Spinal cord (tissue), 10 donors: ENCODE data around the gene AQP4. TPM values are rescaled to one million over a fixed set of nuclear protein-coding genes. Genes with fewer than 3 reads are reported as not detected.

Source experiments
- DNase-seq, 6 donors: peaks; one replicate each; pipeline versions ENCODE4 v3.0.0 to v3.0.0-alpha.2; 2013 to 2015; ENCODE audit warnings: low spot score in 6 of 6, low read depth in 4 of 6
- H3K27ac ChIP-seq: one replicate; pipeline ENCODE4 v1.5.1; 2013; ENCODE audit warnings: low read depth, low read length, control low read depth
- H3K27me3 ChIP-seq: one replicate; pipeline ENCODE4 v1.6.1; 2013; ENCODE audit warnings: low read length; ENCODE audit not compliant: control insufficient read depth, insufficient read depth
- H3K36me3 ChIP-seq: one replicate; pipeline ENCODE4 v1.6.1; 2013; ENCODE audit warnings: low read length; ENCODE audit not compliant: control insufficient read depth, insufficient read depth
- H3K4me1 ChIP-seq: one replicate; pipeline ENCODE4 v1.6.1; 2013; ENCODE audit warnings: low read length; ENCODE audit not compliant: control insufficient read depth, insufficient read depth
- H3K4me3 ChIP-seq: one replicate; pipeline ENCODE4 v1.5.1; 2013; ENCODE audit warnings: low read depth, low read length, control low read depth
- H3K9me3 ChIP-seq: one replicate; pipeline ENCODE4 v1.6.1; 2013; ENCODE audit warnings: low read length; ENCODE audit not compliant: control insufficient read depth, insufficient read depth
- WGBS: methylation state at CpG from one replicate; pipeline ENCODE4 v1.1.5; 2013; ENCODE audit warnings: missing lambda C conversion rate; ENCODE audit not compliant: insufficient coverage; 5-methylcytosine and 5-hydroxymethylcytosine counted together
- polyA plus RNA-seq, 2 donors: library from polyadenylated mRNA; unstranded; fragments of 120-200 nt; gene quantifications; one replicate each; pipeline ENCODE4 v1.2.1, GENCODE V29; 2013; ENCODE audit not compliant: insufficient read length in 2 of 2
- total RNA-seq, 2 donors: library from RNA; depleted of rRNA in 1 of 2; stranded (reverse); fragments of 120-200 nt in 1 of 2; fragments of >200 nt in 1 of 2; gene quantifications; one replicate each; pipeline versions ENCODE4 v1.2.3 to v1.2.4, GENCODE V29; 2013 to 2014
- donor health status: healthy.

Gene AQP4
- total and polyA plus RNA-seq, 4 donors = 305 to 1,006 (median 577) TPM

DNA sequence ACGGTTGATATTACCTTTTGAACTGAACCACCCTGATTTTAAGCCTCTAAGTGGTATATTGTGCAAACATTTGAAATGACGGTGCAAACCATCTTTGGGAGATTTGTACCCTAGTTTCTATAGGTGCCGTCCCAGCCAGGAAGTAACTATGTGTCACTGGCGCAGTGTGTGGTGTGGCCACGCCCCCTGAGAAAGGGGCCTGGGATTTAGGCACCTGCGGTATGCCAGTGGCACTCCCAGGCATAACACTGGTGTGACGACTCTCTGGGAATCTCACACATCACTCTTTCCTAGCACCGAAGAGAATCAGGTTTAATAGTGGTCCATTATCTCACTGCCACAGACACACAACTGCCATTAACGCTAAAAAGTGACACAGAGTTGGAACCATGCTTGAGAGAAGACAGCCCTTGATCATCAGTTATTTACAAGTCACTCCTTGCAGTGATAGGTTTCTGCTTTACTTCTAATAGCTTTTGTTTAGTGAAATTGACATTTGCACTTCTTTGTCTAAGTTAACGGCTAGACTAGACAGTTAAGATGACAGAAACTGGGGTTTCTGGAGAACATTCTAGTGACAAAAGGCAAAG is 11.1 kb downstream of the AQP4 start:
- Histone ChIP-seq H3K4me3 (no peak overlapping the region), H3K9me3 (no peaks in the 10 kb centered on the region), H3K36me3 (peaks cover 3% of the 10 kb centered on the region), H3K4me1 (no peaks in the 10 kb centered on the region), H3K27ac (no peak overlapping the region), H3K27me3 (no peaks in the 10 kb centered on the region)
- WGBS = 79% methylated on average over 8 of the region's 10 CpGs
- DNase-seq = no peak

GRCh38 chr18:26853401-26853800 is 12.1 kb downstream of the AQP4 start:
- peaks cover 3% of the 10 kb centered on the region for H3K36me3 ChIP-seq
- H3K27ac ChIP-seq = no peak overlapping the region
- H3K4me3 ChIP-seq = no peak overlapping the region
- H3K4me1 ChIP-seq = no peaks in the 10 kb centered on the region
- H3K27me3 ChIP-seq = no peaks in the 10 kb centered on the region
- no CpG with 5 or more reads among the region's 2 CpGs for WGBS
- DNase-seq = peak in 1 of 6 donors; percentile 28
- no peaks in the 10 kb centered on the region for H3K9me3 ChIP-seq

DNA sequence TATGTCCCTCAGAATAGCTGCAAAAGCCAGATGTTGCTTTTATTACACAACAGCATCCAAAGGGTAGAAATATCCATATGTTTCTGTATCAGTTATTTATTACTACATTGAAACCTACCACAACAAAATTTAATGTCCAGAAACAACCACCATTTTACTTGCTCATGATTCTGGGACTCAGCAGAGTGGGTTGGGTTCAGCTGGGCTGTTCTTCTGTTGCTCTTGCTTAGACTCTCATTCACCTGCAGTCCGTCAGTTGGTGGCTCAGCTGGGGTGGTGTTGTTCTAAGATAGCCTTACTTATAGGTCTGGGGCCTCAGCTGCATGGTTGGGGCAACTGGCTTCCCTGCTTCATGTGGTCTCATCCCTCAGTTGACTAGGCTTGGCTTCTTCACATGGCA is 21.7 kb downstream of the AQP4 start:
- DNase-seq = no peak
- no CpG with 5 or more reads among the region's 1 CpG for WGBS
- Histone ChIP-seq H3K27me3 (no peaks in the 10 kb centered on the region), H3K4me1 (no peaks in the 10 kb centered on the region), H3K4me3 (no peak overlapping the region), H3K27ac (no peak overlapping the region), H3K9me3 (no peaks in the 10 kb centered on the region), H3K36me3 (no peaks in the 10 kb centered on the region)

GRCh38 chr18:26840965-26841364 is 24.5 kb downstream of the AQP4 start:
- Histone ChIP-seq H3K27me3 (no peaks in the 10 kb centered on the region), H3K27ac (no peak overlapping the region), H3K9me3 (no peaks in the 10 kb centered on the region), H3K4me1 (no peaks in the 10 kb centered on the region), H3K36me3 (no peaks in the 10 kb centered on the region), H3K4me3 (no peak overlapping the region)
- 82% methylated on average over 2 of the region's 5 CpGs for WGBS
- no peak for DNase-seq

- Histone ChIP-seq H3K36me3 (no peaks in the 10 kb centered on the region), H3K27ac (no peak overlapping the region), H3K27me3 (no peaks in the 10 kb centered on the region), H3K4me1 (no peaks in the 10 kb centered on the region), H3K4me3 (no peak overlapping the region), H3K9me3 (no peaks in the 10 kb centered on the region)
- no CpG with 5 or more reads among the region's 2 CpGs for WGBS
- no peak for DNase-seq
Observed at GRCh38 chr18:26839609-26840008, 25.9 kb downstream of the AQP4 start.

GRCh38 chr18:26832302-26832701 is 33.2 kb downstream of the AQP4 start:
- no peaks in the 10 kb centered on the region for H3K9me3 ChIP-seq
- H3K36me3 ChIP-seq = no peaks in the 10 kb centered on the region
- H3K4me3 ChIP-seq = no peak overlapping the region
- H3K27ac ChIP-seq = no peak overlapping the region
- WGBS = no CpG with 5 or more reads among the region's 11 CpGs
- DNase-seq = no peak
- no peaks in the 10 kb centered on the region for H3K4me1 ChIP-seq
- H3K27me3 ChIP-seq = no peaks in the 10 kb centered on the region

DNA sequence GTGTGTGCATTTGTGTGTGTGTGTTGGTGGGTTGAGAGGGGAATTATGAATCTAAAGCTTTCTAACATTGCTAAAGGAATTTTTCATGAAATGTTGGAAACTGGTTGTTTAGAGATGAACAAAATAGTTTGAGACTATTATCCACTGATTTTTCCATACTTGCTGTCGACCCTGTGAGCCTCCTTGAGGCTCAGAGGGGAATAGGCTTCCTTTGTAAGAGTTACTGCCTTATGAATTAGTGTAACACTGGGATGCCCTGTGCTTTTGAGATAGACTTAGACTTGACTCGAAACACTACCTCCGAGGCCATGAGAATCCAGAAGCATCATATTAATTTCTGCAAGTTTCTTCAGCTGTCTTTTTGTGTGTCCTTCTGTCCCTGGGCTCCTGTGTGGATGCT is 37.9 kb downstream of the AQP4 start:
- no peaks in the 10 kb centered on the region for H3K9me3 ChIP-seq
- H3K4me3 ChIP-seq = no peak overlapping the region
- H3K4me1 ChIP-seq = no peaks in the 10 kb centered on the region
- DNase-seq = no peak
- no peaks in the 10 kb centered on the region for H3K36me3 ChIP-seq
- WGBS = 100% methylated on average over 2 of the region's 3 CpGs
- no peak overlapping the region for H3K27ac ChIP-seq
- H3K27me3 ChIP-seq = no peaks in the 10 kb centered on the region

DNA sequence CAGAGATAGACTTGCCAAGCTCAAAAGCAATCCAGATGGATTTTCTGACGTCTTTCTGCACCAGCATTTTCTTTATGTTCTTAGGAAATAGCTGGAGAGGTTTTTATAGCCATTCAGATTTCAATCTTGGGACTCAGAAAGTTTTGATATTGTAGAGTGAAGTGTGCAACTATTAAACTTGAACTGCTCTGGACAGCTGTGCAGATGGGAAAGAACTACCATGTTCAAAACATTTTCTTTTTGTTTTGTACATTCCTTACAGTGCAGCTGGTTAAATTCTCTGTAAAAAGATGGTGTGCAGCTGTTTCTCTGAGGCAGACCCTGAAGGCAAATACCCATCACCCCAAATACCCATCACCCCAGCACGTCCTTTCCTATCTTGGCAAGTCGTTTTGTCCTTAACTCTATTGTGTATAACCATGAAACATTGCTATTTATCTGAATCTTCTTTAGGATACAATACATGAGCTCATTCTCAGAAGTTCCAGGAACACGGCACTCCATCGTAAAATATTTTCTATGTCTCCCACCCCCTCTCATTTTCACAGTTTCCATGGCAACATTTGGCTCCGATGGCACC is 38.8 kb downstream of the AQP4 start:
- Histone ChIP-seq H3K4me1 (no peaks in the 10 kb centered on the region), H3K36me3 (no peaks in the 10 kb centered on the region), H3K9me3 (no peaks in the 10 kb centered on the region), H3K27ac (no peak overlapping the region), H3K4me3 (no peak overlapping the region), H3K27me3 (no peaks in the 10 kb centered on the region)
- peak in 1 of 6 donors; percentile 61 for DNase-seq
- WGBS = 40% methylated on average over 2 of the region's 6 CpGs

GRCh38 chr18:26821181-26821580 is 44.3 kb downstream of the AQP4 start:
- no peaks in the 10 kb centered on the region for H3K27me3 ChIP-seq
- H3K9me3 ChIP-seq = peaks cover 11% of the 10 kb centered on the region
- WGBS = no CpG with 5 or more reads among the region's 1 CpG
- H3K4me1 ChIP-seq = no peaks in the 10 kb centered on the region
- no peak for DNase-seq
- H3K27ac ChIP-seq = no peak overlapping the region
- no peaks in the 10 kb centered on the region for H3K36me3 ChIP-seq
- no peak overlapping the region for H3K4me3 ChIP-seq

- WGBS = no CpG with 5 or more reads among the region's 1 CpG
- H3K4me1 ChIP-seq = no peaks in the 10 kb centered on the region
Observed at GRCh38 chr18:26819046-26819445, 46.5 kb downstream of the AQP4 start.

More at GRCh38 chr18:26819046-26819445, 46.5 kb downstream of the AQP4 start:
- Histone ChIP-seq H3K27ac (no peak overlapping the region), H3K4me3 (no peak overlapping the region), H3K9me3 (peaks cover 11% of the 10 kb centered on the region), H3K36me3 (no peaks in the 10 kb centered on the region), H3K27me3 (no peaks in the 10 kb centered on the region)
- DNase-seq = no peak
